Subcutaneous adipose tissue (tissue), 4 donors: ENCODE measurements around the gene ALDH4A1. TPM values are rescaled to one million over a fixed set of nuclear protein-coding genes. Genes with fewer than 3 reads are reported as not detected.

Source experiments
- CTCF ChIP-seq: fragments of 450-650 bp; IDR thresholded peaks from one replicate; pipeline ENCODE4 v1.5.1; 2016; ENCODE audit warnings: low read depth, mild to moderate bottlenecking, control low read depth, antibody characterized with exemption, moderate library complexity
- total RNA-seq, 4 donors: library from RNA; depleted of rRNA; stranded (reverse); fragments of >200 nt; gene quantifications; one replicate each; pipeline ENCODE4 v1.1.0, GENCODE V29; 2016

The ALDH4A1 gene
- total RNA-seq, 4 donors from 2014 or later: 24.1 to 167 (median 49.8) TPM

DNA sequence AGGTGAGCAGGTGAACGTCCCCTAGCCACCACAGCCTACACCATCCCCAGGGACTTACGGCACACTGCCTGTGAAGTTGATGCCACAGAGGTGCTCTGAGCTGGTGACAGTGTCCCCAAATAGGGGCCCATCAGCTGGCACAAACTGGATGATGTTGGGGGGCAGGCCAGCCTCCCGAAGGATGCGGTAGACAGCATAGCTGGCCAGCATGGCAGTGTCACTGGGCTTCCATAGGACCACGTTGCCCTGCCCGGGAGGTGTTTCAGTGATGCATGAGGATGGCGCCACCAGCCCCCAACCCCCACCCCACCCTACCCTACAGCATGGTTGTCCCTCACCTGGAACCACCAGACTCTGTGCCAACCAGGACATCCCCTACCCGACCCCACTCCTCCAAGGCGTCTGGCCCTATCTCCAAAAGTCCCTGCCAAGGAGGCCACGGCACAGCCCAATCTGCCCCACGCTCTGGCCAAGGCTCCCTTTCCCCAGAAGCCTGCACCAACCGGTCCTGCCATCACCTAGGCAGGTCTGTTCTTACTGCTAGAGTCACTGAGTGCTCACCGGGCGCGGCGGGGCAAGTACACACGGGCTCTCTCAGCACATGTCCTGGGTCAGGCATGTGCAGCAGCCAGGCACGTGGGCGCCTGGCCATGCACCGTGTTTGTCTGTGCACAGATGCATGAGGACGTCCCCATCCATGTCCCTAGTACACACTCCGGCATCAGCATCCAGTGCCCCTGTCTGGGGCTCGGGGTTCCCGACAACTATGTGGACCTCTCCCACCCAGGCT is 20.5 kb downstream of the ALDH4A1 start:
- TF ChIP-seq CTCF: no peak

- TF ChIP-seq CTCF: no peak
Measured at GRCh38 chr1:18881164-18881563, 21.2 kb downstream of the ALDH4A1 start.

- no peak for TF ChIP-seq CTCF
Measured at GRCh38 chr1:18880585-18880984, 21.8 kb downstream of the ALDH4A1 start.

DNA sequence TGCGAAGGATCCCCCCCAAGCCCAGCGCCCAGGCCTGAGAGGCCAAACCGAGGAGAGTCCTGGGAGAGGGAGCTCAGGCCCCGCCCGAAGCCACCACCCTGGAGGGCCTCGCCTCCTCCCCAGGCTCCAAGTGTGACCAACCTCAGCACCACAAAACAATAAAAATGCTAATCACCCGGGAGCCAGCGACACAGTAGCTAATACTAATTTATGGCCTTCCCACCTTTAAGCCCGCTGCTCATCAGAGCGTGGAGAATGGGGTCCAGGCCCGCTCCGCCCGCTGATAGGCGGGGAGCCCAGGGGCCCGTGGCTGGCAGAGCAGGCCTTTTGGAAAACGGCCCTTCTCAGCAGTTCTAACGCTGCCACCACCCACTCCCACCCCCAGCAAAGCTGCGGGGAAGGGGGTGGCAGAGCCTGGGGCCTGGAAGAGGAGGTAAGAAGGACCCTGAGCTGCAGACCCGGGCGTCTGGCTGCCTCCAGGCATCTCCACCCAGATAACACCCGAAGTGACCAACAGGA is 22.5 kb downstream of the ALDH4A1 start:
- no peak for TF ChIP-seq CTCF

- TF ChIP-seq CTCF: no peak
Measured at GRCh38 chr1:18879215-18879790, 23.1 kb downstream of the ALDH4A1 start.

GRCh38 chr1:18878538-18879214 is 23.7 kb downstream of the ALDH4A1 start:
- TF ChIP-seq CTCF: no peak

- TF ChIP-seq CTCF: no peak
Measured at GRCh38 chr1:18877282-18877681, 25.1 kb downstream of the ALDH4A1 start.
